Activated naive CD4-positive, alpha-beta T cell treated with anti-CD3 and anti-CD28 coated beads, Interleukin-2, amount 10 ng/mL, durations not matched to agents 5 hours and 36 hours (primary cell): ENCODE data around the gene CCL13. TPM values are rescaled to one million over a fixed set of nuclear protein-coding genes. Genes with fewer than 3 reads are reported as not detected.

ENCODE experiments used
- total RNA-seq, 2 experiments: library from RNA; stranded (reverse); gene quantifications; one replicate each; pipeline ENCODE4 v1.2.3, GENCODE V29; 2021

The CCL13 gene
- not detected for total RNA-seq

DNA sequence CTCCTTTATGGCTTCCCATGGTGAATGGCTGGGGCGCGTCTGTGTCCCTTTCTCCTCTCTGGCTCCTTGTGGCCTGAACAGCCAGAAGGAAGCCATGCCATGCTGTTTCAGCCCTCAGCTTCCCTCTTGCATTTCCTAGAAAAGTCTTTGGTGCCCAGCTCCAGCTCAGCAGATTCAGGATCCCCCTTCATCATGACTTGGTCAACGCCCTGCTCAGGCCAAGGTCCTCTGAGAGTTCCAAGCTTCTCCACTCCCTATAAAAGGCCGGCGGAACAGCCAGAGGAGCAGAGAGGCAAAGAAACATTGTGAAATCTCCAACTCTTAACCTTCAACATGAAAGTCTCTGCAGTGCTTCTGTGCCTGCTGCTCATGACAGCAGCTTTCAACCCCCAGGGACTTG, at the start of gene CCL13:
CCL13 (plus strand) TSS at position 287 of the 400 bp plus-strand sequence; CDS start at position 334, 47 bp downstream.

DNA sequence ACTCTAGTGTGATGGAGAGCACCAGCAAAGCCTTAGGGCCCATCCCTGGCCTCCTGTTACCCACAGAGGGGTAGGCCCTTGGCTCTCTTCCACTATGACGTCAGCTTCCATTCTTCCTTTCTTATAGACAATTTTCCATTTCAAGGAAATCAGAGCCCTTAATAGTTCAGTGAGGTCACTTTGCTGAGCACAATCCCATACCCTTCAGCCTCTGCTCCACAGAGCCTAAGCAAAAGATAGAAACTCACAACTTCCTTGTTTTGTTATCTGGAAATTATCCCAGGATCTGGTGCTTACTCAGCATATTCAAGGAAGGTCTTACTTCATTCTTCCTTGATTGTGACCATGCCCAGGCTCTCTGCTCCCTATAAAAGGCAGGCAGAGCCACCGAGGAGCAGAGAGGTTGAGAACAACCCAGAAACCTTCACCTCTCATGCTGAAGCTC, 37.2 kb upstream of the CCL13 start, which contains the start of gene CCL8:
CCL8 (plus strand) TSS at position 397 of the 445 bp plus-strand sequence. CDS start 67 bp downstream, outside the sequence.

GRCh38 chr17:34363183-34363661, 6.9 kb downstream of the CCL13 start, which contains the start of gene CCL1:
CCL1 (minus strand) TSS chr17:34363233; CDS start chr17:34363161, 72 bp downstream.

Other genes with a start within 250 kb of the CCL13 start
- gene CCL2, start 101.2 kb upstream of the CCL13 start, total RNA-seq: not detected
- not detected for gene CCL7, start 86.3 kb upstream of the CCL13 start, total RNA-seq
- not detected for gene CCL11, start 70.7 kb upstream of the CCL13 start, total RNA-seq
- not detected for gene CCL8, start 37.0 kb upstream of the CCL13 start, total RNA-seq
- gene CCL1, start 6.8 kb downstream of the CCL13 start, total RNA-seq: under 1 TPM in 1 of 2 experiments, not detected in 1; 0.58 TPM
- not detected for gene TMEM132E, start 223.1 kb downstream of the CCL13 start, total RNA-seq